HepG2 (cell line): ENCODE results near the gene SEPHS1. TPM values are rescaled to one million over a fixed set of nuclear protein-coding genes. Genes with fewer than 3 reads are reported as not detected.

ENCODE experiments used
- ATF7-NPFF ChIP-seq: sonication (generic); formaldehyde crosslinking; IDR thresholded peaks from 2 replicates; pipeline ENCODE4 v1.8.1; 2023; ENCODE audit warnings: mild to moderate bottlenecking, low read depth, missing genetic modification reagents, moderate library complexity
- FOXA1 ChIP-seq, 2 experiments: fragments of 450-650 bp in 1 of 2; sonication (generic) in 1 of 2; formaldehyde crosslinking in 1 of 2; IDR thresholded peaks; 2 replicates each; pipeline versions ENCODE4 v1.4.0 to v1.6.1; 2016 to 2020; ENCODE audit warnings: missing genetic modification reagents in 1 of 2
- GFI1 ChIP-seq: sonication (generic); formaldehyde crosslinking; IDR thresholded peaks from 2 replicates; pipeline ENCODE4 v1.5.0; 2020; ENCODE audit warnings: missing genetic modification reagents, mild to moderate bottlenecking, borderline replicate concordance
- HOXA7 ChIP-seq: sonication (generic); formaldehyde crosslinking; IDR thresholded peaks from 2 replicates; pipeline ENCODE4 v1.8.1; 2022; ENCODE audit warnings: mild to moderate bottlenecking, missing genetic modification reagents, moderate library complexity
- IKZF5 ChIP-seq: IDR thresholded peaks from 2 replicates; pipeline ENCODE4 v1.6.1; 2018; ENCODE audit warnings: missing genetic modification reagents, mild to moderate bottlenecking, missing compliant biosample characterization
- KDM3A ChIP-seq: IDR thresholded peaks from 2 replicates; pipeline ENCODE4 v1.6.1; 2018; ENCODE audit warnings: low read depth, missing compliant biosample characterization
- NPAS2 ChIP-seq: sonication (generic); formaldehyde crosslinking; IDR thresholded peaks from 2 replicates; pipeline ENCODE4 v1.8.0; 2022; ENCODE audit warnings: mild to moderate bottlenecking, missing genetic modification reagents, borderline replicate concordance
- PBX2 ChIP-seq: IDR thresholded peaks from 2 replicates; pipeline ENCODE4 v1.6.1; 2016; ENCODE audit warnings: control low read depth
- SUZ12 ChIP-seq: fragments of 150-350 bp; IDR thresholded peaks from 2 replicates; pipeline ENCODE4 v1.6.1; 2014; ENCODE audit warnings: low read depth, low read length
- TEAD2 ChIP-seq: sonication (generic); formaldehyde crosslinking; IDR thresholded peaks from 2 replicates; pipeline ENCODE4 v1.9.0; 2021; ENCODE audit warnings: missing genetic modification reagents
- ZBTB7A ChIP-seq: sonication (generic); formaldehyde crosslinking; IDR thresholded peaks from 2 replicates; pipeline ENCODE4 v1.8.0; 2022; ENCODE audit warnings: mild to moderate bottlenecking, missing genetic modification reagents
- ZMAT5 ChIP-seq: sonication (generic); formaldehyde crosslinking; IDR thresholded peaks from 2 replicates; pipeline ENCODE4 v1.5.0; 2020; ENCODE audit warnings: mild to moderate bottlenecking, low read depth, missing genetic modification reagents, borderline replicate concordance
- ZNF160 ChIP-seq: sonication (generic); formaldehyde crosslinking; IDR thresholded peaks from 2 replicates; pipeline ENCODE4 v1.8.0; 2022; ENCODE audit warnings: mild to moderate bottlenecking, inconsistent platforms, missing genetic modification reagents
- ZNF292 ChIP-seq: sonication (generic); formaldehyde crosslinking; IDR thresholded peaks from 2 replicates; pipeline ENCODE4 v1.8.1; 2022; ENCODE audit warnings: mild to moderate bottlenecking, low read depth, missing genetic modification reagents, borderline replicate concordance
- ZNF367 ChIP-seq: sonication (generic); formaldehyde crosslinking; IDR thresholded peaks from 2 replicates; pipeline ENCODE4 v1.4.0; 2020; ENCODE audit warnings: missing genetic modification reagents, borderline replicate concordance
- ZNF382 ChIP-seq: sonication (generic); formaldehyde crosslinking; IDR thresholded peaks from 2 replicates; pipeline ENCODE4 v1.5.0; 2020; ENCODE audit warnings: missing genetic modification reagents, mild to moderate bottlenecking, borderline replicate concordance
- ZNF501 ChIP-seq: sonication (generic); formaldehyde crosslinking; IDR thresholded peaks from 2 replicates; pipeline ENCODE4 v1.5.1; 2020; ENCODE audit warnings: mild to moderate bottlenecking, moderate library complexity, missing genetic modification reagents
- ZNF83 ChIP-seq: sonication (generic); formaldehyde crosslinking; IDR thresholded peaks from 2 replicates; pipeline ENCODE4 v1.4.0; 2020; ENCODE audit warnings: missing genetic modification reagents, mild to moderate bottlenecking, borderline replicate concordance
- ZSCAN9 ChIP-seq: IDR thresholded peaks from 2 replicates; pipeline ENCODE4 v1.6.1; 2016; ENCODE audit warnings: borderline replicate concordance
- polyA plus RNA-seq, 8 experiments: library from polyadenylated mRNA; depleted of rRNA in 3 of 8; stranded (reverse) in 7 of 8; unstranded in 1 of 8; fragments of >200 nt; fragmentation: Illumina TruSeq in 4 of 8; extraction: Trizol in 4 of 8; gene quantifications; 2 replicates each; pipeline versions ENCODE4 v1.2.1 to v1.2.3, GENCODE V29; 2011 to 2016; ENCODE audit warnings: low read depth in 4 of 8, missing spikeins in 1 of 8, mixed read lengths in 1 of 8; ENCODE audit not compliant: insufficient read depth in 1 of 8
- total RNA-seq, 5 experiments: library from RNA; depleted of rRNA; stranded (reverse); fragments of >200 nt; fragmentation: Illumina TruSeq; extraction: Trizol; gene quantifications; 2 replicates each; pipeline ENCODE4 v1.2.3, GENCODE V29; 2016; ENCODE audit warnings: low read depth in 1 of 5
- TF ChIP-seq, protein P1 (sequence below): IDR thresholded peaks from 2 replicates; pipeline ENCODE4 v1.6.1; 2018; ENCODE audit warnings: missing genetic modification reagents
- TF ChIP-seq, protein P2 (sequence below): sonication (generic); formaldehyde crosslinking; IDR thresholded peaks from 2 replicates; pipeline ENCODE4 v1.5.1; 2020; ENCODE audit warnings: mild to moderate bottlenecking, missing genetic modification reagents, moderate library complexity
- TF ChIP-seq, protein P3 (sequence below): conservative IDR thresholded peaks from 2 replicates; pipeline ENCODE4 v1.6.1; 2018; ENCODE audit warnings: missing genetic modification reagents

Gene SEPHS1
- total and polyA plus RNA-seq, 2 of the 13 experiments (the other 11 are each of a cell fraction or from before 2014, with no cell fraction given): 57.8 to 61.5 TPM

DNA sequence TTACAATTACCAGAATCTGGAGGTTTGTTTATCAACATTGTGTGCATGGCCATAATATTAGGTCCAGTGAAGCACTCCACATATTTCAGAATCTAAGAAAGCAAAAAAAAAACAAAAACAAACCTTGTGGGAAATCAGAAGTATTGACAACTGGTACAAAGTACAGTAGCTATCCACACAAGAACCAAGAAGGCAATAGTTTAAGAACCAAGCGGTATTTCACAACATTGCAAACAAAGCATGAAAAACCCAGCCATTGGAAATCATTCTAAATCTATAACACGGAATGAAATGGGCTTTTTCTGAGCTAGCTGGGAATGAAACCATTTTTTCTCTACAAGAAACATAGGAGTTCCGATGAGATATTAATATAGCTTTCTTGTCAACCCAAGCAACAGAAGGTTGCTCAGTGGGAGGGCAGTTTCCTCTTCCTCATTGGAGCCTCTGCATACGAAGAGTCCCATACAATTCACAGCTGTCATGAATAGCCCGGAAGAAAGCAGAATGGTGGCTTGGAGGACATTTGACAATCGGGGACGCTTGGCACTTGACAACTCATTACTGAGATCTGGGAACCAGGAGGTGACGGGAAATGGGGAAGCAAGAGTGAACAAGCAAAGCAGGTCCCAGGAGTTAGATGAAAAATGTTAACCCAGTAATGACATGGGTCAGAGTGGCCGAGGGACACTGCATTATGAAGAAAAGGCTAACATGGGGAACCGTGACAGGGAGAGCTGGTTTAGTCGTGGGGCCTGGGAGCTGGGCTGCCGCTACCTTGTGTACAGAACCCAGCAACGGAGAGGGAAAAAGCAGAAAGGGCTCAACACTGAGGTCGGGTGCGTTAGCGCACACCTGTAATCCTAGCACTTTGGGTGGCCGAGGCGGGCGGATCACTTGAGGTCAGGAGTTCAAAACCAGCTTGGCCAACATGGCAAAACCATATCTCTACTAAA is 56.0 kb downstream of the SEPHS1 start (continued):
- no peak for TF ChIP-seq PBX2 (CRISPR knock-in tag)
- TF ChIP-seq GFI1 (CRISPR knock-in tag): 0 out of 2 replicates have a peak, but pooled peaks have one; percentile 28
- TF ChIP-seq ZNF292 (CRISPR knock-in tag): no peak
- TF ChIP-seq FOXA1 (IDR thresholded peaks at IDR 0.05): no peak
- TF ChIP-seq FOXA1 (CRISPR knock-in tag; IDR thresholded peaks at IDR 0.05): no peak; the same call in 1 of the 2 replicates
- no peak for TF ChIP-seq TEAD2 (CRISPR knock-in tag)
- TF ChIP-seq KDM3A (CRISPR knock-in tag): no peak
- no peak for TF ChIP-seq ZNF160 (CRISPR knock-in tag)
- no peak for TF ChIP-seq SUZ12
- TF ChIP-seq ZBTB7A (CRISPR knock-in tag): no peak
- no peak for TF ChIP-seq ZNF83
- no peak for TF ChIP-seq HOXA7 (CRISPR knock-in tag)
- TF ChIP-seq, protein P1, sequence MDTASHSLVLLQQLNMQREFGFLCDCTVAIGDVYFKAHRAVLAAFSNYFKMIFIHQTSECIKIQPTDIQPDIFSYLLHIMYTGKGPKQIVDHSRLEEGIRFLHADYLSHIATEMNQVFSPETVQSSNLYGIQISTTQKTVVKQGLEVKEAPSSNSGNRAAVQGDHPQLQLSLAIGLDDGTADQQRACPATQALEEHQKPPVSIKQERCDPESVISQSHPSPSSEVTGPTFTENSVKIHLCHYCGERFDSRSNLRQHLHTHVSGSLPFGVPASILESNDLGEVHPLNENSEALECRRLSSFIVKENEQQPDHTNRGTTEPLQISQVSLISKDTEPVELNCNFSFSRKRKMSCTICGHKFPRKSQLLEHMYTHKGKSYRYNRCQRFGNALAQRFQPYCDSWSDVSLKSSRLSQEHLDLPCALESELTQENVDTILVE (CRISPR knock-in tag): no peak
- no peak for TF ChIP-seq ZNF382
- no peak for TF ChIP-seq ZMAT5 (CRISPR knock-in tag)
- TF ChIP-seq NPAS2 (CRISPR knock-in tag): no peak
- TF ChIP-seq, protein P2, sequence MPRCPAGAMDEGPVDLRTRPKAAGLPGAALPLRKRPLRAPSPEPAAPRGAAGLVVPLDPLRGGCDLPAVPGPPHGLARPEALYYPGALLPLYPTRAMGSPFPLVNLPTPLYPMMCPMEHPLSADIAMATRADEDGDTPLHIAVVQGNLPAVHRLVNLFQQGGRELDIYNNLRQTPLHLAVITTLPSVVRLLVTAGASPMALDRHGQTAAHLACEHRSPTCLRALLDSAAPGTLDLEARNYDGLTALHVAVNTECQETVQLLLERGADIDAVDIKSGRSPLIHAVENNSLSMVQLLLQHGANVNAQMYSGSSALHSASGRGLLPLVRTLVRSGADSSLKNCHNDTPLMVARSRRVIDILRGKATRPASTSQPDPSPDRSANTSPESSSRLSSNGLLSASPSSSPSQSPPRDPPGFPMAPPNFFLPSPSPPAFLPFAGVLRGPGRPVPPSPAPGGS (CRISPR knock-in tag): no peak
- TF ChIP-seq ZNF367 (CRISPR knock-in tag): no peak
- TF ChIP-seq ZNF501 (CRISPR knock-in tag): no peak
- no peak for TF ChIP-seq ATF7-NPFF (CRISPR knock-in tag)
- TF ChIP-seq ZSCAN9: no peak
- TF ChIP-seq, protein P3, sequence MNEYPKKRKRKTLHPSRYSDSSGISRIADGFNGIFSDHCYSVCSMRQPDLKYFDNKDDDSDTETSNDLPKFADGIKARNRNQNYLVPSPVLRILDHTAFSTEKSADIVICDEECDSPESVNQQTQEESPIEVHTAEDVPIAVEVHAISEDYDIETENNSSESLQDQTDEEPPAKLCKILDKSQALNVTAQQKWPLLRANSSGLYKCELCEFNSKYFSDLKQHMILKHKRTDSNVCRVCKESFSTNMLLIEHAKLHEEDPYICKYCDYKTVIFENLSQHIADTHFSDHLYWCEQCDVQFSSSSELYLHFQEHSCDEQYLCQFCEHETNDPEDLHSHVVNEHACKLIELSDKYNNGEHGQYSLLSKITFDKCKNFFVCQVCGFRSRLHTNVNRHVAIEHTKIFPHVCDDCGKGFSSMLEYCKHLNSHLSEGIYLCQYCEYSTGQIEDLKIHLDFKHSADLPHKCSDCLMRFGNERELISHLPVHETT: no peak
- no peak for TF ChIP-seq IKZF5 (CRISPR knock-in tag)
